Testis (tissue), 3 donors: ENCODE data around the gene PIGL. TPM values are rescaled to one million over a fixed set of nuclear protein-coding genes. Genes with fewer than 3 reads are reported as not detected.

ENCODE experiments used
- DNase-seq: peaks from one replicate; pipeline ENCODE4 v3.0.0-alpha.2; 2019
- H3K27ac ChIP-seq, 2 donors: fragments of 200-600 bp; sonication (generic); one replicate each; pipeline ENCODE4 v1.5.1; 2019
- H3K27me3 ChIP-seq: fragments of 200-600 bp; sonication (generic); one replicate; pipeline ENCODE4 v1.5.1; 2019
- H3K36me3 ChIP-seq: fragments of 200-600 bp; sonication (generic); one replicate; pipeline ENCODE4 v1.5.1; 2017; ENCODE audit warnings: low read depth; ENCODE audit errors: missing control alignments
- H3K4me1 ChIP-seq: fragments of 200-600 bp; sonication (generic); one replicate; pipeline ENCODE4 v1.5.1; 2019
- H3K4me3 ChIP-seq, 2 donors: fragments of 200-600 bp; sonication (generic); one replicate each; pipeline ENCODE4 v1.5.1; 2017 to 2019
- H3K9me3 ChIP-seq: fragments of 200-600 bp; sonication (generic); one replicate; pipeline ENCODE4 v1.5.1; 2017
- CTCF ChIP-seq, 3 experiments: fragments of 450-650 bp in 2 of 3; fragments of 200-600 bp in 1 of 3; sonication (generic) in 1 of 3; IDR thresholded peaks; one replicate each; pipeline ENCODE4 v1.5.1; 2016 to 2019; ENCODE audit warnings: antibody characterized with exemption in 3 of 3, mild to moderate bottlenecking in 2 of 3, moderate library complexity in 1 of 3
- POLR2A ChIP-seq: fragments of 450-650 bp; IDR thresholded peaks from one replicate; pipeline ENCODE4 v1.6.1; 2017; ENCODE audit warnings: antibody characterized with exemption, mild to moderate bottlenecking, moderate library complexity
- WGBS, 2 donors: methylation state at CpG; one replicate each; pipeline ENCODE4 v1.1.5; 2018; 5-methylcytosine and 5-hydroxymethylcytosine counted together
- intact Hi-C: fragments of 100-400 bp; cut with DNase I; formaldehyde crosslinking; loops from one replicate; pipeline ENCODE4 v1.15.1; 2023; ENCODE audit warnings: low total_unique reads
- polyA plus RNA-seq: library from polyadenylated mRNA; stranded (reverse); fragments of 350-450 nt; fragmentation: Illumina TruSeq; extraction: RNeasy Lipid Tissue Mini Kit (QIAGEN cat#74804); gene quantifications from one replicate; pipeline ENCODE4 v1.2.3, GENCODE V29; 2014; ENCODE audit warnings: low read depth, low replicate concordance; ENCODE audit not compliant: insufficient read depth
- total RNA-seq, 2 donors: library from RNA; depleted of rRNA; stranded (reverse); fragments of >200 nt; gene quantifications; one replicate each; pipeline ENCODE4 v1.2.3, GENCODE V29; 2016

PIGL gene
- total and polyA plus RNA-seq, 3 donors from 2014 or later, result 31.3 to 93.9 (median 74.1) TPM

GRCh38 chr17:16339402-16339801 lies 122.4 kb downstream of the PIGL start:
- no peak for DNase-seq
- WGBS, 2 donors, result 96 to 100% methylated on average over 1 of the region's 1 CpG
- H3K27ac ChIP-seq, result no peak overlapping the region

GRCh38 chr17:16339959-16340358 lies 122.9 kb downstream of the PIGL start:
- intact Hi-C loops, result no loop called here
- WGBS, 2 donors, result 97 to 100% methylated on average over 1 of the region's 1 CpG

More at GRCh38 chr17:16339402-16339801, 122.4 kb downstream of the PIGL start:
- Histone ChIP-seq H3K9me3 (no peaks in the 10 kb centered on the region), H3K36me3 (no peaks in the 10 kb centered on the region), H3K4me1 (no peaks in the 10 kb centered on the region), H3K4me3 (no peak overlapping the region), H3K27me3 (no peaks in the 10 kb centered on the region)
- intact Hi-C loops, result no loop called here
- TF ChIP-seq POLR2A (no peak), CTCF (IDR thresholded peaks at IDR 0.05) (no peak)

GRCh38 chr17:16342979-16343378 lies 126.0 kb downstream of the PIGL start:
- Histone ChIP-seq H3K4me1 (no peaks in the 10 kb centered on the region), H3K9me3 (no peaks in the 10 kb centered on the region), H3K4me3 (no peak overlapping the region), H3K27ac (no peak overlapping the region), H3K36me3 (no peaks in the 10 kb centered on the region), H3K27me3 (no peaks in the 10 kb centered on the region)
- DNase-seq, result no peak
- intact Hi-C loops, result no loop called here
- TF ChIP-seq POLR2A (no peak), CTCF (IDR thresholded peaks at IDR 0.05) (no peak)
- WGBS, 2 donors, result 85 to 93% methylated on average over 4 of the region's 4 CpGs

More at GRCh38 chr17:16339959-16340358, 122.9 kb downstream of the PIGL start:
- Histone ChIP-seq H3K4me3 (no peak overlapping the region), H3K27ac (no peak overlapping the region), H3K27me3 (no peaks in the 10 kb centered on the region), H3K9me3 (no peaks in the 10 kb centered on the region), H3K36me3 (no peaks in the 10 kb centered on the region), H3K4me1 (no peaks in the 10 kb centered on the region)
- TF ChIP-seq POLR2A (no peak), CTCF (IDR thresholded peaks at IDR 0.05) (no peak)
- no peak for DNase-seq

GRCh38 chr17:16343569-16343968 lies 126.6 kb downstream of the PIGL start:
- Histone ChIP-seq H3K36me3 (no peaks in the 10 kb centered on the region), H3K27me3 (no peaks in the 10 kb centered on the region), H3K4me3 (no peak overlapping the region), H3K27ac (no peak overlapping the region), H3K9me3 (no peaks in the 10 kb centered on the region), H3K4me1 (no peaks in the 10 kb centered on the region)
- intact Hi-C loops, result no loop called here
- no peak for DNase-seq
- WGBS, 2 donors, result 84 to 87% methylated on average over 3 of the region's 3 CpGs
- TF ChIP-seq CTCF (IDR thresholded peaks at IDR 0.05) (no peak), POLR2A (no peak)

- Histone ChIP-seq H3K36me3 (no peaks in the 10 kb centered on the region), H3K4me1 (no peaks in the 10 kb centered on the region), H3K27ac (no peak overlapping the region), H3K27me3 (no peaks in the 10 kb centered on the region), H3K4me3 (no peak overlapping the region), H3K9me3 (no peaks in the 10 kb centered on the region)
- WGBS, 2 donors, result 66 to 68% methylated on average over 5 of the region's 5 CpGs
- intact Hi-C loops, result no loop called here
- no peak for TF ChIP-seq CTCF (IDR thresholded peaks at IDR 0.05)
- no peak for TF ChIP-seq POLR2A
- no peak for DNase-seq
Measured at GRCh38 chr17:16345565-16345964, 128.6 kb downstream of the PIGL start.
